GM12891 (cell line): ENCODE results near the gene CHORDC1.
A peak's percentile ranks its signal among the peaks of the same experiment; 100 is the strongest.
"Not testable (repeated sequence)": the region's sequence is repeated elsewhere in the genome, so short reads cannot be mapped to it uniquely, and the experiment has no call there.

ENCODE experiments used
- DNase-seq: peaks from one replicate; pipeline ENCODE4 v3.0.0; 2011; ENCODE audit warnings: low spot score; ENCODE audit not compliant: insufficient read length
- FAIRE-seq: peaks from 2 replicates; lab custom pipeline; 2011; peaks lifted over from hg19 to GRCh38; lab: Jason Lieb, UNC
- PAX5 ChIP-seq: IDR thresholded peaks from 2 replicates; pipeline ENCODE4 v1.6.1; 2011; ENCODE audit warnings: low read length, moderate library complexity, mild to moderate bottlenecking; ENCODE audit not compliant: insufficient read depth, severe bottlenecking
- POLR2A ChIP-seq: IDR thresholded peaks from 2 replicates; pipeline ENCODE4 v1.6.1; 2011; ENCODE audit warnings: low read depth, low read length, control low read depth
- POLR2AphosphoS5 ChIP-seq: IDR thresholded peaks from 2 replicates; pipeline ENCODE4 v1.6.1; 2011; ENCODE audit warnings: low read depth, low read length, control low read depth
- POU2F2 ChIP-seq: IDR thresholded peaks from 2 replicates; pipeline ENCODE4 v1.6.1; 2011; ENCODE audit warnings: low read depth, mild to moderate bottlenecking, control low read depth, low read length, moderate library complexity
- SPI1 ChIP-seq: IDR thresholded peaks from 2 replicates; pipeline ENCODE4 v1.6.1; 2011; ENCODE audit warnings: low read depth, low read length, control low read depth
- TAF1 ChIP-seq: IDR thresholded peaks from 2 replicates; pipeline ENCODE4 v1.6.1; 2011; ENCODE audit warnings: low read depth, low read length, control low read depth

The CHORDC1 gene

GRCh38 chr11:90192869-90193582 lies 29.8 kb downstream of the CHORDC1 start:
- no peak for TF ChIP-seq POLR2AphosphoS5
- no peak for TF ChIP-seq POU2F2
- TF ChIP-seq POLR2A = no peak
- TF ChIP-seq SPI1 = 0 out of 2 replicates have a peak, but pooled peaks have one; percentile 15
- no peak for FAIRE-seq
- DNase-seq = no peak

- no peak for TF ChIP-seq POU2F2
- no peak for TF ChIP-seq SPI1
- TF ChIP-seq TAF1 = no peak
- no peak for TF ChIP-seq PAX5
- TF ChIP-seq POLR2A = no peak
- TF ChIP-seq POLR2AphosphoS5 = no peak
- FAIRE-seq = no peak
- DNase-seq = no peak
Measured at GRCh38 chr11:90189011-90189410, 33.8 kb downstream of the CHORDC1 start.

GRCh38 chr11:90187839-90188238 lies 35.0 kb downstream of the CHORDC1 start:
- DNase-seq (no peak), FAIRE-seq (no peak)
- TF ChIP-seq POLR2A = no peak
- no peak for TF ChIP-seq TAF1
- TF ChIP-seq SPI1 = no peak
- TF ChIP-seq POLR2AphosphoS5 = no peak
- TF ChIP-seq POU2F2 = no peak
- no peak for TF ChIP-seq PAX5

GRCh38 chr11:90179923-90180322 lies 42.9 kb downstream of the CHORDC1 start:
- DNase-seq (no peak), FAIRE-seq (no peak)
- TF ChIP-seq POU2F2 = no peak
- TF ChIP-seq PAX5 = no peak
- no peak for TF ChIP-seq TAF1
- no peak for TF ChIP-seq POLR2A
- TF ChIP-seq SPI1 = no peak

- TF ChIP-seq POLR2AphosphoS5 = no peak
- no peak for TF ChIP-seq TAF1
- no peak for TF ChIP-seq SPI1
- TF ChIP-seq PAX5 = no peak
- TF ChIP-seq POU2F2 = no peak
- TF ChIP-seq POLR2A = no peak
Measured at GRCh38 chr11:90178751-90179150, 44.1 kb downstream of the CHORDC1 start.

GRCh38 chr11:90176069-90176468 lies 46.8 kb downstream of the CHORDC1 start:
- FAIRE-seq (no peak), DNase-seq (no peak)
- TF ChIP-seq PAX5 (no peak), POLR2AphosphoS5 (no peak), SPI1 (no peak), POLR2A (no peak), TAF1 (no peak), POU2F2 (no peak)

More at GRCh38 chr11:90178751-90179150, 44.1 kb downstream of the CHORDC1 start:
- FAIRE-seq = no peak
- no peak for DNase-seq

- DNase-seq = no peak
- TF ChIP-seq POU2F2 = no peak
- TF ChIP-seq POLR2A = no peak
- no peak for TF ChIP-seq PAX5
- TF ChIP-seq SPI1 = no peak
- TF ChIP-seq TAF1 = no peak
- TF ChIP-seq POLR2AphosphoS5 = no peak
- FAIRE-seq = no peak
Measured at GRCh38 chr11:90171359-90171758, 51.5 kb downstream of the CHORDC1 start.

GRCh38 chr11:90168571-90168970 lies 54.3 kb downstream of the CHORDC1 start:
- no peak for TF ChIP-seq POU2F2
- TF ChIP-seq POLR2AphosphoS5 = no peak
- TF ChIP-seq TAF1 = no peak
- TF ChIP-seq SPI1 = no peak
- TF ChIP-seq POLR2A = no peak
- TF ChIP-seq PAX5 = no peak
- DNase-seq (no peak), FAIRE-seq (no peak)

- FAIRE-seq, DNase-seq: not testable (repeated sequence)
Measured at GRCh38 chr11:90167704-90168103, 55.1 kb downstream of the CHORDC1 start.

- DNase-seq, FAIRE-seq: not testable (repeated sequence)
Measured at GRCh38 chr11:90166982-90167573, 55.8 kb downstream of the CHORDC1 start.
